ENCODE data around the gene MKLN1. TPM values are rescaled to one million over a fixed set of nuclear protein-coding genes. Genes with fewer than 3 reads are reported as not detected.
A peak's percentile ranks its signal among the peaks of the same experiment; 100 is the strongest.

Gene MKLN1
- polyA plus RNA-seq, 3 donors from 2014 or later = 10.8 to 26.6 (median 17.5) TPM

DNA sequence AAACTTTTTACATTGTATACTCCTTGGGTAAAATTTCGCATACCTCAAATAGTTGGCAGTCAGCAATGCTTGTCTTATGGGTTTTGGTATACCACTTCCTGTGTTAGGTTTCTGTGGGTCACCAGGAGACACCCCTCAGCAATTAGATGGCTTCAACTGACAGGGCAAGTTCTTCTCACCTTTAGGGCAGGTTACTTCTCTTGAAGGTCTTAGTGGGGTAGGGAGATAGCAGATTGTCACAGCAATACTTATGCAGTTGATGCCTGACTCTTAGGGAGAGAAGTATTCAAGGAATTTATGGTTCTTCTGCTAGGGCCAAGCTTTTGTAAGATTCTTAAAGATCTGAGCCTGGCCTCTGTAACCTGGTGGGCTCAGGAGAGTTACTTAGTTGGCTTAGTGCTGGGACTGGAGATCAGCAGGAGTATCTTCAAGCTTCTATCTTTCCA is 42.9 kb downstream of the MKLN1 start:
- peaks cover 0 to 4% (median 2%) of the 10 kb centered on the region in 3 donors for H3K27me3 Mint-ChIP-seq (ENCODE audit: low read depth in 3 of 3)
- peaks cover 49 to 87% of the 10 kb centered on the region in 2 donors for H3K4me1 Mint-ChIP-seq
- no peaks in the 10 kb centered on the region for H3K36me3 Mint-ChIP-seq
- DNase-seq = peak; percentile 51 to 58 (median 52)
- no peaks in the 10 kb centered on the region for H3K9me3 Mint-ChIP-seq
- H3K4me3 Mint-ChIP-seq = peak overlapping the region; percentile 22 to 67 (median 34)
- peak overlapping the region in 3 of 6 donors; percentile 3 to 51 (median 31) for H3K27ac Mint-ChIP-seq

DNA sequence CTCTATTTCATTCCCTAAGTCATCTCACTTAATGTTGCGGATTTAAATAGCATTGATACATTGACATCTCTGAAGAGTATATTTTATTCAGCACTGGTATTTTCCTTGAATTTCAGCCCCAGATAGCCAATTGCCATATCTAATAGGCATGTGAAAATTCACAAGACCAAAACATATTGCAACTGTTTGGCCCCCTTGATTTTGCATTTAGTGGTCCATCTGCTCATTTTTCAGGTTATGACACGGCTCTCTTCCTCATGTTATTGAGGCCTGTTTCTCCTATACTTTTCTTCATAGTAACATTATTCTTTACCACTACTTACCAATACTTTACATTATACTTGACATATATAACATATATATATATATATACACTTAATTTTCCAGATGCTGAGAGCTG is 43.7 kb downstream of the MKLN1 start:
- Mint-ChIP-seq H3K36me3 (no peaks in the 10 kb centered on the region), H3K9me3 (no peaks in the 10 kb centered on the region), H3K27me3 (ENCODE audit: low read depth in 3 of 3) (peaks cover 0 to 4% (median 2%) of the 10 kb centered on the region in 3 donors), H3K4me1 (peaks cover 42 to 80% of the 10 kb centered on the region in 2 donors), H3K4me3 (peak overlapping the region in 3 of 5 donors; percentile 2 to 41 (median 14)), H3K27ac (no peak overlapping the region)
- DNase-seq = no peak

DNA sequence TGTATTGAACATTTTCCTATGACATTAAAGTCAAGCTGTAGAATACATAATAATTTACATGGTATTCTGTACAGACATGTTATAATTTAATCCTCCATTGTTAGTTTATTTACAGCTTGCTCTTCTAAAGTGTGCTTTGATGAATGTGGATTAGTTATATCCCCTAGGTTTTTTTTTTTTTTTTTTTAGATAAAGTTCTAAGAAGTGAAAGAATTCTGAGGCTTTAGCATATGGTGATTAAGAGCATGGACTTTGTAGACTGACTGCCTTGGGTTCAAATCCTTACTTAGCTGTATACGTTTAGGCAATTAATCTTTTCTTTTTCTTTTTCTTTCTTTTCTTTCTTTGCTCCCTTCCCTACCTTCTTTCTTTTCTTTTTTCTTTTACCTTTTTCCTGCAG is 44.9 kb downstream of the MKLN1 start:
- no peak for DNase-seq
- H3K27ac Mint-ChIP-seq = no peak overlapping the region
- no peaks in the 10 kb centered on the region for H3K36me3 Mint-ChIP-seq
- H3K4me3 Mint-ChIP-seq = no peak overlapping the region
- no peaks in the 10 kb centered on the region for H3K9me3 Mint-ChIP-seq
- peaks cover 38 to 70% of the 10 kb centered on the region in 2 donors for H3K4me1 Mint-ChIP-seq
- peaks cover 0 to 4% (median 2%) of the 10 kb centered on the region in 3 donors for H3K27me3 Mint-ChIP-seq (ENCODE audit: low read depth in 3 of 3)

DNA sequence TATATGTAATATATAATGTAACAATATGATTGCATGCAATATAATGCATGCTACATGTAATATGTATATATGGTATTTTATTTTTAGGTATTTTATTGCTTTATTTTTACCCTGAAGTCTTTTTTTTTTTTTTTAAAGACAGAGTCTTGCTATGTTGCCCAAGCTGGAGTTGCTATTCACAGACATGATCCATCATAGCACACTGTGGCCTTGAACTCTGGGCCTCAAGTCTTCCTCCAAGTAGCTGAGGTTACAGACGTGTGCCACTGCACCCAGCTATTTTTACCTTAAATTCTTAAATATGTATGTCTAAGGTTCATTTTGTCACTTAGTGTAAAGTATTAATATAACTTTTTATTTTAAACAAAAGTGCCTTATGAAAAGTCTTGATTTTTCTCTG is 47.1 kb downstream of the MKLN1 start:
- H3K27me3 Mint-ChIP-seq (ENCODE audit: low read depth in 3 of 3) = peaks cover 0 to 2% (median 0%) of the 10 kb centered on the region in 3 donors
- peaks cover 22 to 49% of the 10 kb centered on the region in 2 donors for H3K4me1 Mint-ChIP-seq
- no peak overlapping the region for H3K27ac Mint-ChIP-seq
- H3K9me3 Mint-ChIP-seq = no peaks in the 10 kb centered on the region
- H3K4me3 Mint-ChIP-seq = no peak overlapping the region
- H3K36me3 Mint-ChIP-seq = peaks cover 0 to 3% (median 0%) of the 10 kb centered on the region in 3 donors
- DNase-seq = no peak

DNA sequence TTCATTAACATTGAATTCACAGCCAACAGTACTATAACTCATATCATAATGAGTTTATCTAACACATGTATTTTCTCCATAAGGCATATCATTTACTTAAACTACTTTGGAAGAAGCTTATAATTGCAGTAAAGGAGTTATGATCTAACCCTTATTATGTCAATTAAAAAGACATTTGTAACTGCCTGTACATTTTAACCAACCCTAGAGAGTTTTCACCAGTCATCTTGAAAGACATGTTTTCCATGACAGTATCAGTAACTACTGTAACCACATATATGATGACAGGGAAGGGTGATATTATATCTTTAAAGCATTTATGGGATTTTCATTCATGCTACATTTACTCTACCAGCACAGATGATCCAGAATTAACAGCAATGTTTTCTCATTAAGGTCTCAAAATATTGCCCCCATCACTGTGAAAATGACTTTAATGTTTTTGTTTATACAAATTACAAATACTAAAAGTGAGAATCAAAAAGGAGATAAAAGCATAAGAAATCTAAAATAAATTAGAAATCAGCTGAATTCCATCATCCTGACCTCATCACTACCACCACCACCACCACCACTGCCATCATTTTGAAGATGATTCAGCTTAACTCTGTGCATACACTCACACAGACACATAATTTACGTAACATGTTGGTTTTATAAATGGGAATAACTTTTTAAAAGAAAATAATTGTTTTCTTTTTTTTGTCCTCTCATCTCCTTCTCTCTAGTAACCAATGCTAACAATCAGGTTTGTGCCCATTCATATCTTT is 53.6 kb downstream of the MKLN1 start:
- H3K27me3 Mint-ChIP-seq (ENCODE audit: low read depth in 3 of 3) = peaks cover 0 to 3% (median 0%) of the 10 kb centered on the region in 3 donors

DNA sequence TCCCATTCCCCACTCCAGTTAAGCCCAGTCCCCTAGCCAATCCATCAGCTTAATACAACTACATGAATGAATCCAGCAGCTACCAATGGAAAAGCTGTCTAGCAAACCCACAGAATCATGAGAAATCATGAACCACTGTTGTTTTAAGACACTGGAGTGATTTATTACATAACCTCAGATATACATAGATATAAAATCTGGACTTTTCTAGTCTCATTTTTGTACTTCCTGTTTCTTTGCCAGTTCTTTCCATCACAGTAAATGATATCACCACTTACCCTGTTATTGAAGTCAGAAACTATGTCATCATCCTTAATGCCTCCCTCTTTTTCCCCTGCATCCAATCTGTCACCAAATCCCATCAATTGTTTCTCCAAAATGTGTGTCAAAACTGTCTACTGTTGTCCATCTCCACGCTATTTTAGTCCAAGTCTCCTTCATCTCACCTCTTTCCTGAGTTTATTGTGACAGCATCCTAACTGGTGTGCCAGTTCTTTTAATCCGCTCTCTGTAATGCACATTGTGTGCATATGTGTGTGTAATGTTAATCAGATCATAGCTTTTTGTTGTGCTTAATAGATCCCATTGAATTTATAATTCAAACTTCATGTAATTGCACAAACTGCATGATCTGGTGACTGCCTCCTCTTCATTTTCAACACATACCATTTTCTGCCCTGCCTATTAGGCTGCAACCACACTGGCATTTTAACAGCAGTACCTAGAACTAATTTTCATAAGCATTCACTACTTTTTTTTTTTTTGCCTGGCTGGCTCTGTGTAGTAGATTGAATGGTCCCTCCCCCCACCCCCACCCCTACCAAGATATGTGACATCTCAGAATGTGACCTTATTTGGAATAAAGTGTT is 56.0 kb downstream of the MKLN1 start:
- Mint-ChIP-seq H3K4me3 (no peak overlapping the region), H3K36me3 (peaks cover 0 to 7% (median under 1%) of the 10 kb centered on the region in 3 donors), H3K27me3 (ENCODE audit: low read depth in 3 of 3) (peaks cover 0 to 3% (median 0%) of the 10 kb centered on the region in 3 donors), H3K27ac (peak overlapping the region in 4 of 6 donors; percentile 1 to 50 (median 13)), H3K4me1 (peaks cover 30 to 63% of the 10 kb centered on the region in 2 donors), H3K9me3 (no peaks in the 10 kb centered on the region)
- DNase-seq = no peak

More for the DNA sequence above, 53.6 kb downstream of the MKLN1 start:
- no peaks in the 10 kb centered on the region for H3K9me3 Mint-ChIP-seq
- H3K4me3 Mint-ChIP-seq = no peak overlapping the region
- no peak for DNase-seq
- H3K4me1 Mint-ChIP-seq = peaks cover 28 to 49% of the 10 kb centered on the region in 2 donors
- peaks cover 0 to 7% (median 0%) of the 10 kb centered on the region in 3 donors for H3K36me3 Mint-ChIP-seq
- no peak overlapping the region for H3K27ac Mint-ChIP-seq

DNA sequence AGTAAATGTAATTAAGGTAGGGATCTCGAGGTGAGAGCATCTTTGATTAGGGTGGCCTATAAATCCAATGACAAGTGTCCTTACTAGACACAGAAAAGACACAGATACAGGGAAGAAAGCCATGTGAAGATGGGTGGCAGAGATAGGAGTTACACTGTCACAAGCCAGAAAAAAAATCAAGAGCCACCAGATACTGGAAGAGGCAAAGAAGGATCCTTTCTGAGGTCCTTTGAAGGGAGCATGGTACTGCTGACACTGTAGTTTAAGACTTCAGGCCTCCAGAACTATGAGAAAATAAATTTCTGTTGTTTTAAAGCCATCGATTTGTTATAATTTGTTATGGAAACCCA is 56.6 kb downstream of the MKLN1 start:
- peaks cover 0 to 3% (median 0%) of the 10 kb centered on the region in 3 donors for H3K27me3 Mint-ChIP-seq (ENCODE audit: low read depth in 3 of 3)
- H3K9me3 Mint-ChIP-seq = no peaks in the 10 kb centered on the region
- H3K27ac Mint-ChIP-seq = no peak overlapping the region
- peaks cover 30 to 63% of the 10 kb centered on the region in 2 donors for H3K4me1 Mint-ChIP-seq
- peaks cover 0 to 4% (median 3%) of the 10 kb centered on the region in 3 donors for H3K36me3 Mint-ChIP-seq
- H3K4me3 Mint-ChIP-seq = no peak overlapping the region
- DNase-seq = no peak

DNA sequence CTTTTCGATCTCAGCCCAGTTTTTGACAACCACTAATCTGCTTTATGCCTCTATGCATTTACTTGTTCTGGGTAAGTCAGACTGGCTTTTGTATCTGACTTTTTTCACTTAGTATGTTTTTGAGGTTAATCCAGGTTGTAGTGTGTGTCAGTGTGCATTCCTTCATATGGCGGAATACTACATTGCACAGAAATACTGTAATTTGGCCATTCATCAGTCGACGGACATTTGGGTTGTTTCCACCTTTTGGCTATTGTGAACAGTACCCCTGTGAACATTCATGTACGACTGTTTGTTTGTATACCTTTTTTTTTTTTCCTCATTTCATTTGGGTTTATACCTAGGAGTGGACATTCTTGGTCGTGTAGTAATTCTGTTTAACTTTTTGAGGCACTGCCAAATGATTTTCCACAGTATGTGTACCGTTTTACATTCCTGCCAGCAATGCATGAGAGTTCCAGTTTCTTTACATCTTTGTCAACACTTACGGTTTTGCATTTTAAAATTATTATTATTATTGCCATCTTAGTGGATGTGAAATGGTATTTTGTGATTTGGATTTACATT is 57.4 kb downstream of the MKLN1 start:
- Mint-ChIP-seq H3K9me3 (no peaks in the 10 kb centered on the region), H3K4me3 (no peak overlapping the region), H3K4me1 (peaks cover 30 to 63% of the 10 kb centered on the region in 2 donors)

DNA sequence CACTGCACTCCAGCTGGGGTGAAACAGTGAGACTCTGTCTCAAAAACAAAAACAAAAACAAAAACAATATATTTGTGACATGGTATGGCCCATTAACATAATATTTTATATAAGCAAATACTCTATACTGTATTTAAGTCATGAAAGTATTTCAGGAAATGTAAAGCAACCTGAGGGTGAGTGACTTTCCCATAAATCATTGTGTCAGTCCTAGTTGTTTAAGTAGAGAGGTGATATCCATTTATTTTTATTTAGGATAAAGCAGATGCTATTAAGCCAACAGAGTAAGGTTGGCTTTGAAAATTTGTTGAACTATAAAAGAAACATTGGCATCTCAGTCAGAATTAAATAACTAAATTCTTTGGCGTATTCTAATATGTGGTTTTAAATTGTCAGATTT is 60.5 kb downstream of the MKLN1 start:
- Mint-ChIP-seq H3K36me3 (peaks cover 0 to 4% (median 3%) of the 10 kb centered on the region in 3 donors), H3K9me3 (no peaks in the 10 kb centered on the region), H3K27ac (no peak overlapping the region), H3K27me3 (ENCODE audit: low read depth in 3 of 3) (peaks cover 0 to 3% (median 2%) of the 10 kb centered on the region in 3 donors), H3K4me3 (no peak overlapping the region), H3K4me1 (peaks cover 25 to 50% of the 10 kb centered on the region in 2 donors)
- no peak for DNase-seq

More for the DNA sequence above, 57.4 kb downstream of the MKLN1 start:
- no peak for DNase-seq
- no peak overlapping the region for H3K27ac Mint-ChIP-seq
- peaks cover 0 to 4% (median 3%) of the 10 kb centered on the region in 3 donors for H3K36me3 Mint-ChIP-seq
- peaks cover 0 to 3% (median 0%) of the 10 kb centered on the region in 3 donors for H3K27me3 Mint-ChIP-seq (ENCODE audit: low read depth in 3 of 3)

DNA sequence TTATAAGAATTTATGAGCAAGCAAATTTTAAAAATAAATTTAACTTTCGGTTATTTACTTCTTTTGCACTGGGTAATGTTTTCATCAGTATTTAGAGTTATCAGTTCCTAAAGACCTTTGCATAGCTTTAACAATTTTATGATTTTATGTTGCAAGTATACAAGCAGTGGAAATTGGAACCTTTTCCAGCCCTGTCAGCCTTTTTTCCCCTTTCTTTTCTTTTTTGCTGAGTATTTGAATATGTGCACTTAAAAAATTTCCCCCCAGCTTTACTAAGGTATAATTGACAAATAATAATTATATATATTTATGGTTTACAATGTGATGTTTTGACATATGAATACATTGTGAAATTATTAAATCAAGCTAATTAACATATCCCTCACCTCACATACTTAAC is 62.6 kb downstream of the MKLN1 start:
- no peaks in the 10 kb centered on the region for H3K9me3 Mint-ChIP-seq
- no peak for DNase-seq
- H3K4me1 Mint-ChIP-seq = peaks cover 8 to 28% of the 10 kb centered on the region in 2 donors
- H3K27ac Mint-ChIP-seq = no peak overlapping the region
- H3K27me3 Mint-ChIP-seq (ENCODE audit: low read depth in 3 of 3) = peaks cover 0 to 2% (median 0%) of the 10 kb centered on the region in 3 donors
- H3K36me3 Mint-ChIP-seq = peaks cover 0 to 4% (median 3%) of the 10 kb centered on the region in 3 donors
- no peak overlapping the region for H3K4me3 Mint-ChIP-seq

DNA sequence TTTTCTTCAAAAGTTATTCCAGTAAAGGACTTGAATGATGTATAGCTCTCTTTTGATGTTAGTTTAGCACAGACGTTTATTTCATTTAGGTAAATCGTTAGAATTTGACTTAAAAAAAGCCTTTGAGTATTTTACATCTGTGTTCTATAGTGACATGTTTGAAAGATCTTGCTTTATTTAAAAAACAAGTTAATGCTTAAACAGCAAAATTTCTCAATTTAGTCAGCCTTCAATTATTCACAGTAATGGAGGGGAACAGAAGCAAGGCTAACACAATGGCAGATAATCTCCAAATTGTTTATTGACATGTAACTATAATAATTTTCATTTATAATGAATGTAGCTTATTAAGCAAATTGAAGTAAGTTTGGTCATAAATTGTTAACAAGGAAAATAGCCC is 63.5 kb downstream of the MKLN1 start:
- Mint-ChIP-seq H3K36me3 (peaks cover 0 to 4% (median 3%) of the 10 kb centered on the region in 3 donors), H3K27me3 (ENCODE audit: low read depth in 3 of 3) (peaks cover 0 to 2% (median 0%) of the 10 kb centered on the region in 3 donors), H3K9me3 (no peaks in the 10 kb centered on the region), H3K4me3 (no peak overlapping the region), H3K27ac (no peak overlapping the region), H3K4me1 (peaks cover 8 to 23% of the 10 kb centered on the region in 2 donors)
- DNase-seq = no peak

DNA sequence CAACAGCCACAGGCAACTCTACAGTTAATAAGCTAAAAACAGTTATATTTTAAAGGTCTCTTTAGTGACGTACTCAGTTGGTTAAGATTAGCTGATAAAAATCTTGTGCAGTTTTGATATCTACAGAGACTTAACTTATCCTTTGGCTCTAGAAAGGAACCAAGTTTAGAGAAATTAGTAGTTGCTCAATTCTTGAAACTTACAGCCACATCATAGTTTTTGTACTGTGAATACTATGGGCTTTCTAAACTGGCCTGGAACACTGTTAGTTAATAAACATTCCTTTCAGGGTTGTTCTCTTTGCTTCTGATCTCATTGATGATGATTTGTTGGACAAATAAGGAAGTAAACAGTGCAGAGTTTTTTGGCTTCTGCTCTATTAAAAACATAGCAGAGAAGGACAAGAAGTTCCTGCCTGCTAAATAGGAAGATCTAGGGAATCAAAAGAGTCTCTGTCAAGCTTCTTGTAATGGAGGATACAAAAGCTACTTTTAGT is 73.1 kb downstream of the MKLN1 start:
- Mint-ChIP-seq H3K4me1 (peaks cover 8 to 55% of the 10 kb centered on the region in 2 donors), H3K4me3 (no peak overlapping the region), H3K27me3 (ENCODE audit: low read depth in 3 of 3) (peaks cover 0 to 1% (median 0%) of the 10 kb centered on the region in 3 donors), H3K36me3 (peaks cover 10 to 25% (median 23%) of the 10 kb centered on the region in 3 donors), H3K27ac (peak overlapping the region in 3 of 6 donors; percentile 38 to 61 (median 41)), H3K9me3 (no peaks in the 10 kb centered on the region)
- no peak for DNase-seq

DNA sequence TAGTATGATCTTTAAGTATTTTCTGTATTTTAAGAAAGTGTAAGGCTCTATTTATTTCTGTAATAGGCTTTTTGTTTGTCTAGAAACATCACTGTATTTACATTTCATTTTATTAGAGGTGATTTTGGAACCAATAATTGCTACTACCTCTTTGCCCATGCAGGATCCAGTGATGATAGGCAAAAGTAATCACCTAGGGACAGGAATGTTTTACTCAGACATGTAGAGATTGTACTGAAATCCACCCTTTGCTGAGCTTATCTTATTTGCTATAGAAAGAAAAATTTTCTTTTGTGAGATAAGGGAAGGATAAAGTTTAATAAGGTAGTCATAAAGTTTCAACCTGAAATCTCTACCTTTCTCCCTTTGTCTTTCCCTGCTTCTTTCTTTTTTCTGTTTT is 73.5 kb downstream of the MKLN1 start:
- Mint-ChIP-seq H3K4me3 (no peak overlapping the region), H3K4me1 (peaks cover 8 to 57% of the 10 kb centered on the region in 2 donors), H3K27ac (peak overlapping the region in 1 of 6 donors; percentile 55), H3K27me3 (ENCODE audit: low read depth in 3 of 3) (peaks cover 0 to 1% (median 0%) of the 10 kb centered on the region in 3 donors), H3K36me3 (peaks cover 10 to 25% (median 23%) of the 10 kb centered on the region in 3 donors), H3K9me3 (no peaks in the 10 kb centered on the region)
- DNase-seq = no peak

Measured in immature natural killer cell (primary cell).